ENCODE results near the gene AKAP5. TPM values are rescaled to one million over a fixed set of nuclear protein-coding genes. Genes with fewer than 3 reads are reported as not detected.

Gene AKAP5
- total RNA-seq, 1 experiment from 2014 or later, result 0.40 TPM

- DNase-seq (ENCODE audit: low read depth), result no peak
Measured at GRCh38 chr14:64459405-64460136, 5.7 kb upstream of the AKAP5 start.

GRCh38 chr14:64461221-64461620 lies 4.1 kb upstream of the AKAP5 start:
- no peak for DNase-seq (ENCODE audit: low read depth)

- no peak for DNase-seq (ENCODE audit: low read depth)
Measured at GRCh38 chr14:64463195-64463594, 2.1 kb upstream of the AKAP5 start.

GRCh38 chr14:64463873-64464272 lies 1.4 kb upstream of the AKAP5 start:
- DNase-seq (ENCODE audit: low read depth), result no peak

DNA sequence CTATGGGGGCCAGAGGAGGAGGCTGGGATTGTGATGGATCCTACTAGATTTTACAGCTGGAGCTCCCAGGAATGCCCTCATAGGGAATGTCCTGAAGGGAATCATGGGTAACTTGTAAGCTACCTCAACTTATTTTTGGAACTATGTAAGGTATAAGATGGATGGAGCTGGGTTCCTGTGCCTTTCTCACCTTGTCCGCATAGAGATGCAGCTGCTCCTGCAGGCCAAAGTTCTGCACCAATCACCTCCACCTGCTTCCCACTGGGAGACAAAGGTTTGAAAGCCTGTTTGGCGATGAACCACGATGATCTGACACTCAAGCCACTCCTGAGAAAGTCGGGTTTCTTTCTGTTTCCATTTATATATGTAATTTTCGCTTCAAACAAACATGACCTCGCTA lies 648 bp upstream of the AKAP5 start:
- no peak for DNase-seq (ENCODE audit: low read depth)

DNA sequence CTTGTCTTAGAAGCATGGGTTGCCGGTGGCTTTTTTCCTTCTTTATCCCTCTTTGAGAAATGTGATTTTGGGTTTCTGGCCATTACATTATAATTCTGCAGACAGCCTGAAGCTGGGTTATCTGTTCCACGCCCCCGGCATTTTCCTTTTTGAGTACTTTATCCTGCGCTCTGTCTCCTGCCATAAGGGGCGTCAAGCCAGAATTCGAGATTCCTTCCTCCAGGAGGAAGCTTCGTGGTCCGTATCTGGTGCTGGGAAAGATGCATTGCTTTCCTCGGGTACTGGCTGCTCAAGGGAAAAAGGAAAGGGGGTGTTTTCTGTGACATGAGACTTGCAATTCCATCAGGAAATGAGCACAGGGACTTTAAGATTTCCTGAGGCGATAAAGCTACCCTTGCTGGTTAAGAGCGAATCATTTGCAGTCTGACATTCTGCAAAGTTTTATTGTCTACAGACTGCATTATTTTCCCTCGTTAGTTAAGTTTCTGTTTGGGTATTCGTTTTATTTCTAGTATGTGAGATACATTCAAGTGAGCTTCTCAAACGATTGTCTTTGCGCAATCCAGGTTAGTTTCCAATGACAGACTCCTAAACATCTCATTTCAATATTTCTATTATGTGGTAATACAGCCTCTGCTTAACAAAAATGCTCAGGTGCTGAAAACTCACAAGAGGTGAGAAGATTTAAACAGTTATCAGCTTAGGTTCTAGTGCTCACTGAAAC lies 694 bp downstream of the AKAP5 start:
- peak; percentile 39 for DNase-seq (ENCODE audit: low read depth)

DNA sequence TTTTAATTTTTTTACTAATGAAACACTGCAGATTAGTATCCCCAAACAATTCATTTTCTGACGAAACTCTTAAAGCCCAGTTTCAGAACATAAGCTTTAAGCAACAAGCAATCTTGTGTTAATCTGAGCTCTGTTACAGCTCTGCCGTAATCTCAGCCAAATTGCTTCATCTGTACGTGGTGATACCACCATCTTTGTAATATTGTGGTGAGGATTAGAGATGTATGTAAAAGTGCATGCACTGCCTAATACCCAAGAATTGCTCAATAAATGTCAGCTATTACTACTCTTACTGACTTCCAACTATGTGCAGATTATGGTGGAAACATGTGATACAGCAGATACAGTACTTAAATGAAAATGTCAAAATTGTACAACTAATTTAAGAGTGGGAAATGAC lies 1.8 kb downstream of the AKAP5 start:
- no peak for DNase-seq (ENCODE audit: low read depth)

DNA sequence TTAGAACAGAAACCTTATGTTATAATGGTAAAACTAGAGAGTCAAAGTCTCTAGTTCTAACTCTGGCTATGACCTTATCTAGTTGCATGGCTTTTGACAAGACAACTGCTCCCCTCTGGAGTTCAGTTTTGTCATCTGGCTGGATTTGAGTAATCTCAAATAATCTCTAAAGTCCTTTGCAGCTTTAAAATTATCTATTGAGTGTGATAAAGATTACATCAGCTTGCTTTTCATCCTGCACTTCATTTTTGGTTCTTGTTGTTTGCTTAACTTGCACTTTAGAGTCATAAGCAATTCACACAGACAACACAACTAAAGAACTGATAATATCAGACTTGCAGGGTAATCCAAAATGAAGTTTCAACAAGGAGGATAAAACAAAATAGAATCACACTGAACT lies 2.3 kb downstream of the AKAP5 start:
- no peak for DNase-seq (ENCODE audit: low read depth)

- DNase-seq (ENCODE audit: low read depth), result no peak
Measured at GRCh38 chr14:64468451-64468850, 3.2 kb downstream of the AKAP5 start.

DNA sequence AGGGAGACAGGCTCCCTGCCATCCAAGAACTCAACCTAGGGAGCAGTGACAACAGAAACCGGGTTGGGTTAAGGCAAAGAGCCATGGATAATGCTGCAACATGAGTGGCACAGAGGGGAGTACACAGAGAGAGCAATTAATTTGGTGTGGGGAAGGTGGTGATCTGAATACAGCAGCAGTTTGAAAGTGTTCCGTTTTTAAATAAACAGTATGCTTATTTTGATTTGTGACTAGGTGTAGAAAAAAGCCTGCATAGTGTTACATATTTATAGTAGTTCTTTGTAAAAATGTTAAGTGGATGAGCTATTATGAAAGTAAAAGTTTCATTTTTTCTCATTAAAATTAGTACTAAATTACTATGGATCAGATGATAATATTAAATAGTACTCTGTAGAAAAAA lies 8.7 kb downstream of the AKAP5 start:
- no peak for DNase-seq (ENCODE audit: low read depth)

GRCh38 chr14:64474698-64475097 lies 9.4 kb downstream of the AKAP5 start:
- DNase-seq (ENCODE audit: low read depth), result no peak

- DNase-seq (ENCODE audit: low read depth), result no peak
Measured at GRCh38 chr14:64475585-64476273, 10.4 kb downstream of the AKAP5 start.

- no peak for DNase-seq (ENCODE audit: low read depth)
Measured at GRCh38 chr14:64476438-64476837, 11.1 kb downstream of the AKAP5 start.

- DNase-seq (ENCODE audit: low read depth), result no peak
Measured at GRCh38 chr14:64478634-64479250, 13.4 kb downstream of the AKAP5 start.

DNA sequence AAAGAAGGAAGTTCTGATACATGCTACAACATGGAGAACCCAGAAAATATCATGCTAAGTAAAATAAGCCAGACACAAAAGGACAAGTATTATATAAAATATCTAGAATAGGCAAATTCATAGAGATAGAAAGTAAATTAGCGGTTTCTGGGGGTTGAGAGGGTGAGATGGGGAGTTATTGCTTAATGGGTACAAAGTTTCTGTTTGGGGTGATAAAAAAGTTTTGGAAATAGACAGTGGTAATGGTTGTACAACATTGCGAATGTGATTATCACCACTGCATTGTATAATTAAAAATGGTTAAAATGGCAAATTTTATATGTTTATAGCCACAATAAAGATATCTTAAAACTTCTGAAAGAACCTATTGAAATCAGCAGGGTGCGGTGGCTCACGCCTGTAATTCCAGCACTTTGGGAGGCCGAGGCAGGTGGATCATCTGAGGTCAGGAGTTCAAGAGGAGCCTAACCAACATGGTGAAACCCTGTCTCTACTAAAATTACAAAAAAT lies 23.3 kb downstream of the AKAP5 start:
- DNase-seq (ENCODE audit: low read depth), result no peak

DNA sequence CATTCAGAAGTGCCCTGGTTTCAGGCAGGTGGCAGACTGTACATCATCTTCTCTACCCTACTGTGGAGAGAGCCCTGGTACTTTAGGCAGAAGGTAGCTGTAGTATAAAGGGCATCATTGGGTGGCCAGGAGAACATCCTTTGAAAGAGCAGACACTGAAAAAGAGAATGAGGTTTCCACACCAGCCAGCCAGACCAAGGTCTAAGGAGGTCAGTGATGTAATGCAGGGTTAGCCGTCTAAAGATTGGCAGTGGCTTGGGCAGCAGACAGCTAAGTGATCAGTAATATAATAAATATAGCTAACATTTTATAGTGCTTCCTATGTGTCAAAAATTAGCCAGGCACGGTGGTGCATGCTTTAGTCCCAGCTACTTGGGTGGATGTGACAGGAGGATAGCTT lies 26.3 kb downstream of the AKAP5 start:
- no peak for DNase-seq (ENCODE audit: low read depth)

- no peak for DNase-seq (ENCODE audit: low read depth)
Measured at GRCh38 chr14:64493455-64493854, 28.2 kb downstream of the AKAP5 start.

DNA sequence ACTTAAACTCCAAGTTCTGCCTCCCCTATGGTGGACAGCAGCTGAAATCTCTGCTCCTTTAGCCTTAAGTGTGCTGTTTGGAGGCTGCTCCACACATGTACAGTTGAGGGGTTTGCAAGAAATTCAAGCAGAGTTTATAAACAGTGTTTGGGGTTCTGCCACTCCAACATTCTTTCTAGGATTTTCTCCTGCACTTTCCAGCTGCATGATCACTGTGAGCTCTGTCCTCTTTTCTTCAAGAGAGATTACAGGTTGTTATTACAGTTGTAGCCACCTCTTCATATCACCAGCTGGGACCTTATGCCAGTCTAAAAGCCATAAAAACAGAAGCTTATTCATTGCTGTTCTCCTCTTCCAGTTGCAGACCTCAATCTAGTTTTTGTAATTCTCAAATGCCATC lies 30.0 kb downstream of the AKAP5 start:
- no peak for DNase-seq (ENCODE audit: low read depth)

- no peak for DNase-seq (ENCODE audit: low read depth)
Measured at GRCh38 chr14:64496764-64497163, 31.5 kb downstream of the AKAP5 start.

DNA sequence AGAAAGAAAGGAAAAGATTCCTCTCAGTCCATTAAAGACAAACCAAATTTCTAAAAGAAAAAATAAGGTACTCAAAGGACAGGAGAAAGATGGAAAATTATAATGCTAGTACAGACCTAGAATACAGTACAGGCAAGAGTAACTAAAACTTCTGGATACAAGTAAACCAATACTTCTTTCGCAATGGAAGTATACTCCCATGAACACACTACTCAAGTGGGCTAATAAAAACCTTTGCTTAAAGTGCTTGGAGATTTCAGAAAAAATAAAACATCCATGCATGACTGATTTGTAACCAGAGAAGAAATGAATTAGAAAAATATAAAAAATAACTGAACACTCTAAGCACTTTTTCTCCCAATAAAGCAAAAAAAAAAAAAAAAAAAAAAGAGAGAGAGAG lies 34.8 kb downstream of the AKAP5 start:
- DNase-seq (ENCODE audit: low read depth), result no peak

DNA sequence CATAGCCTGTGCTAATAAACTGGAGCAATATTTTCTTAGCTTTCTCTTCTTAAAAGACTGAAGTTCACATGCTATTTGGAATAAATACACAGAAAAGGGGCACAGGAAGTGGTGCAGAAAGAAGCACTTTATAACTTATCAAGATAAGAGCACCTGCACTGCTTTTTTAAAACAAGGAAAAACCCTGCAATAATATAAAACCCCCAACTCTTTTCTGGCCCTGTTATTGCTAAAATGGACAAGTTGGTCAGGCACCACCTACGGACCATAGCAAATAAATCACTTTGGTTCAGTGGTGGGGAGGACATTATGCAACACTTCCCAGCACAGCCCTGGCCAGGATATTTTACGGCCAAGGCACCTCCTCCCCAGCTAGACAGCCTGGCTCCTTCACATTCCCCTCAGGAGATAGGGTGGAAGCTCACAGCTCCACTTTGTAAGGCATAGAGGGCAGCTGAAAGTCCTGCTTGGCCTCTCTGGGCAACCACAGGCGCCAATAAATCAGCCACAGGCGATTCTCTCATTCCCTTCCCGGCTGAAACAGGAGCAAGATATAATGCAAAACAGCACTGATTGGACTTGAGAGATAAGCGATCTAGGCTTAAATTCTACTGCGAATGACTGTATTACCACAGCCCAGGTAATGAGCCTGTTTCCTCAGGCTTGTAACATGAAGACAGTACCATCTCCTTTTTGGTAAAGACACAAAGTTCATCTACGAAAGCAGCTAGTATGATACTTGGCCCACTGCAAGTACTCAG lies 36.3 kb downstream of the AKAP5 start:
- DNase-seq (ENCODE audit: low read depth), result peak; percentile 84

All from LHCN-M2 (cell line).